Activated CD8-positive, alpha-beta memory T cell treated with anti-CD3 and anti-CD28 coated beads for 1 hour (primary cell): ENCODE data around the gene CILP2.

ENCODE experiments used
- DNase-seq, 2 donors: peaks; one replicate each; pipeline ENCODE4 v3.0.0-alpha.2; 2020; ENCODE audit warnings: low read depth in 1 of 2; ENCODE audit errors: extremely low read depth in 1 of 2

CILP2 gene

DNA sequence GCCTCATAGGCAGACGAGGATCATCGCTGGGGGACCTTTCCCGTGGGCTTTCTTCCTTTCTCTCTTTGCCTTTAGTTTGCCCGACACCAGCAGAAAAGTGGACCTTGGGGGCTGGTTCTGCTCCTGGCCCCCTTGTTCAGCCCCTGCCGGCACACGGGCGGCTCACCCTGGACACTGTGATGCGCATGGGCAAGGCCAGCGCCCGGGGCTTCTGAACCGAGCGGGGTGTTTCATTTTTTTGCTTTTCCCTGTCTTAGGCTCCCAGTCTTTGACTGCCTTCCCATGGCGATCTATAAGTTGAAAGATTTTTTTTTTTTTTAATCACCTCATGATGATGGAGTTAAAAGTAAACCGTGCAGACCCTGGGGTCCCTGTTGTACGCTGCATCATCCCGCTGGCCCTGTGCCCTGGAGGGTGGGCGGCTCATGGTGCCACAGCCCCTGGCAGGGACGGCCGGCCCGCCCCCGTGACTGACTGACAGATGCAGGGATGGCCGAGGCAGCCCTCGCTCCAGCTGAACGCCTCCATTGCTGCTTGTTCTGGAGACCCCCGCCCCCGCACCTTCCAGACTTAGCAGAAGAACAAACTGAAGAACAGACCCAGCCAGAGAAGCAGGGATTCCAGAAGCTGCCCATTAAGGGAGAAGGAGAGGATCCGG lies 32.3 kb upstream of the CILP2 start:
- DNase-seq = no peak

DNA sequence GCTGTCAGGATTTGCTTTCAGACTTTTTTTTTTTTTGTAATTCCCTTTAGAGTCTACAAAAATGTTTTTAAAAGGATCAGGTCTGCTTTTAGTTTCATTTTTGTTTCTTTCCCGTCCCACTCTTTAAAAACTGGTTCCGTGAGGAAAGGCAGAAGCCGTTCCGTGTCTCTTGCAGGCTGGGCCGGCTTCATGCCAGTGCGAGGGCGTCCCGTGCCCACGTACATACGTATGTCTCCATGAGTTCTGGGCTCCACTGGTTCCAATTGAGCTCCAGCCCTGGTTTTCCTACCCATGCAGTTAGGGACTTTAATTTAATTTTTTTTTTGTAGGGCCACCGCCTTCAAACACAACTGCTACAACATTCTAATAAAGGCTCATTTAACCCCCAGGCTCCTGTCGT lies 31.5 kb upstream of the CILP2 start:
- DNase-seq = no peak

DNA sequence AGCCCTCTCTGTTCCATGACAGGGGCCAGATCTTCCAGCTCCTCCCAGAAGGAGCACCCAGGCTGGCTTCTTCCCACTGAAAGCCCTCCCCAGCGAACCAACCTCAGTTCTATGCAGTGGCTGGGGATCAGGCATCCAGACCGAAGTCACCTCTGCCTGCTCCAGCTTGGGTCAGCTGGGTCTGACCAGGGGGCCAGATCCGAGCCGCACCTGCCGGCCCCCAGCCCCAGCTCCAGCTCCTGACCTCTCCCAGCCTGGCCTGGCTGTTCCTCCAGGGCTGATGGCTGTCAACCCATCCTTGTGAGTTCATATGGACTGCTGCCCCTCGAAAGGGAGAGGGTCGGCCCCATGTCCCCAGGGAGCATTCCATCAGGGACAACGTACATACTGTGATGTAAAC lies 30.7 kb upstream of the CILP2 start:
- DNase-seq = no peak

DNA sequence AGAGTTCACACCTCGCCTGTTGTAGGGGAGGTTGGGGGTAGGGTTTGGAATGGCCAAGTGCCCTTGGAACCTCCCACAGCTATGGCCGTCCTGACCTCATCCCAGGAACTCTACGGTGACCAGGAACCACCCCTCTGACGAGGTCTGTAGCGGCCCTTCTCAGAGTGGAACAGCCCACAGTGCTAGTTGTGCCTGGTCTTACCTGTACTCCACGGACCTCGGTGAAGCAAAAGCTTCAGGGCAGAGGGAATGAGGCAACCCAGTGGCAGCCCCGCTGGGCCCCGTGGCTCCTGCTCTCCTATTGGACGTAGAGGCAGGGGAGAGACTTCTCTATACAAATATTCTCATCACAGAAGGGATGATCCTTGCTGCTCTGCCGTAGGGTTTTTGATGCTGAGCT lies 29.8 kb upstream of the CILP2 start:
- no peak for DNase-seq

DNA sequence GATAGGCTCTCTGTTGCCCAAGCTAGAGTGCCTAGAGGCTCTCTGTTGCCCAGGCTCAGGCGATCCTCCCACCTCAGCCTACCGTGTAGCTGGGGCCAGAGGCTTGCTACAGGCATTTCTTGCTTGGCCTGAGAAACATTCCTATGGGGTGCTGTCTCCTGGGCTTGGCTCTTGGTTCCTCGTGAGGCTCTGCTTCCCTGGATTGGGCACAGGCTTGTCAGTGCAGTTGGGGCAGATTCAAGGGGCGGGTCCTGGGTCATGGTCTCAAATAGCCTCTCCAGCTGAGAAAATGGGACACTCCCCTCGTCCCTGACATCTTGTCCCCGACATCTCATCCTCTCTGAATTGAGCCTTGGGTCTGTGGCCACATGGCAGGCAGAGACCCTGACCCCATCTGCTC lies 27.6 kb upstream of the CILP2 start:
- no peak for DNase-seq

DNA sequence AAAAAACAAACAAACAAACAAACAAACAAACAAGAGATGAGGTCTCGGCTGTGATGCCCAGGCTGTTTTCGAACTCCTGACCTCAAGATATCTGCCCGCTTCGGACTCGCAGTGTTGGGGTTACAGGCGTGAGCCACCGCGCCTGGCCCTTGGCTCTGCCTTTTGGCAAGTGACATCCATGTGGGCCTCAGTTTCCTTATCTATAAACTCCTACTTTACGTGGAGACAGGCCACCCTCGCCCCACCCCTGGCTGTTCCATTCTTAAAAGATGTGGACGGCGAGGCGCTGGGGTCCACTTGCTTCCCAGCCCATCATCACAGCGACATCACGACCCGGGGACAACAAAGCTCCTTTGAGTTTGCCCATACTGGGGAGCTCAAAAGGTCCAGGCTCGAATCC lies 24.4 kb upstream of the CILP2 start:
- DNase-seq = no peak

DNA sequence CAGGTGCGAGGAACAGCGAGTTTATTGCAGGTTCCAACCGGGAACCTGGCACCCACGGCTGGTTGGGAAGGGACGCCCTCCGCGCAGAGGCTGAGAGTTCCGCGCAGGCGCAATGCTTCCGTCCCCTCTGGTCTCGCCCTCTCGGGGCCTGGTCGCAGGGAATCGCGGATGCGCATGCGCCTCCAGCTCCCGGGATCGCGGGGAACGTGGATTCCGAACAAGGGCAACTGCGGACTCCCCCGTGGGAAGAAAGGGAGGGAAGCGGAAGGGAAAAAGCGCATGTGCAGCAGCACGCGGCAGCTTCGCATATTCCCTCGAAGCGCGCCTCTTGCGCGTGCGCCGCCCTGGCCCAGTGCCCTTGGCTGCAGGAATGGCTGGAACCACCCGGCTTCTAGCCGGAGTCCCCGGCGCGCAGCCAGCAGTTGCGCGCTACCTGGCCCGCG lies 23.8 kb upstream of the CILP2 start:
- DNase-seq = no peak

DNA sequence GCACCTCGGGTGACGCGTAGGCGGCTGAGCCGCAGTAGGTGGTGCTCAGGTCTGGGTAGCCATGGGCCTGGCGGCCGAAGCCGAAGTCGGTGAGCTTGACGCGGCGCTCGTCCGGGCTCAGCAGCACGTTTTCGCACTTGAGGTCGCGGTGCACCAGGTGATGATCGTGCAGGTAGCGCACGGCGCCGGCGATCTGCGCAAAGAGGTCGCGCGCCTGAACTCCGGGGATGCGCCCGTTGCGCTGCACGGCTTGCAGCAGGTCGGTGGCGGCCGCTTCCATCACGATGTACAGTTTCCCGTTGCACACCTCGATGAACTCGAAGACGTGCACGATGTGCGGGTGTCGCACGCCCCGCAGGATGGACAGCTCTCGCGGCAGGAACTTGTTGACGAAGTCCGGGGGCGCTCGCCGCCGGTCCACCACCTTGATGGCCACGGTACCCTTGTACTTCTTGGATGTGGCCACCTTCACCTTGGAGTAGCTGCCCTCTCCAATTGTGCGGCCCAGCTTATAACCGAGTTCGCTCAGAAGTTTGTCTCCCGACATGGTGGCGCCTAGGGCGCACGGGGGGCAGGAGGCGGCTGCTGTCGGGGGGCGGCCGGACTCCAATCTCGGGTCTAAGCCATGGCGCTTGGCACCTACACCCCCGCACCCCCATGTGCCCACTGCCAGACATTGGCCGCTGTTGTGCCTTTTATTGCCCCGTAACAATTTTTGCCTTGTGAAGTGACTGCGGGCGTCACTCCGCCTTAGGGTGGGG lies 23.0 kb upstream of the CILP2 start, which contains the start of gene TSSK6:
Gene TSSK6 (minus strand): TSS at position 668 of the 761 bp plus-strand sequence. CDS start 121 bp downstream, at position 547.
- DNase-seq = no peak

DNA sequence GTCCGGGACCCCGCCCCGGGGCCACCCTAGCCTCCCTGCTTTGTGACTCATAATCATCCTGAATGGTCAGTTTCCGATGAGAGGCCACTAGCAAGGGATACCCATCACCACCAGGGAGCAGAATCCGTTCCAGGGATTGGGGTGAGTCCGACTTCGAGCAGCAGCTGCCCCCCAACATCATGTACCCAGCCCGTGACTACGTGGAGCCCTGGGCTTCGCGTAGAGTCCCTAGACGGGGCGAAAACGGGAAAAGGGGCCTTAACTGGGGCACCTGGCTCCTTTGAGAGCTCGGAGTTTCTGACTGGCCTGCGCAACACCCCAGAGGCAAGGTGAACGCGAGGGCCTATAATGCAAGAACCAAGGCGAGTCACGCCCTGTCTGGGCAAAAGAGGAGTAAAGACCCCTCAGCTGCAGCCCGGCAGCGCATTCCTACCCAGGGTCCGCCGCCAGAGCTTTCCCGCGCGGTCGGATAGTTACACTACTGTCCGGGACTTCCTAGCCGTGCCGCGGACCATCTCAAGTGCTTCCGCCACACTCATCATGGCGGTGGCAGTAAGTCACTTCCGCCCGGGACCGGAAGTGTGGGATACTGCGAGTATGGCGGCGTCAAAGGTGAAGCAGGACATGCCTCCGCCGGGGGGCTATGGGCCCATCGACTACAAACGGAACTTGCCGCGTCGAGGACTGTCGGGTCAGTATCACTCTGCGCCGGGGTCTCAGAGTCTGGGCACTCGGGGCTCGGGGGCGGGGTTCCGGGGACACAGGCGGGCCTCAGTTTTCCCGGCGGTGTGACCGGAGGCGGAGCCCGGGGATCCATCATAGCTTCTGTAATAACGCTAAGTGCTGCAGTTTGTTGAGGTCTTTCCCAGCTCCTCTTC lies 22.2 kb upstream of the CILP2 start, which contains the start of gene NDUFA13:
Gene NDUFA13 (plus strand): TSS at position 584 of the 878 bp plus-strand sequence. CDS start 14 bp downstream, at position 598.
- peak; percentile 82 to 88 for DNase-seq

DNA sequence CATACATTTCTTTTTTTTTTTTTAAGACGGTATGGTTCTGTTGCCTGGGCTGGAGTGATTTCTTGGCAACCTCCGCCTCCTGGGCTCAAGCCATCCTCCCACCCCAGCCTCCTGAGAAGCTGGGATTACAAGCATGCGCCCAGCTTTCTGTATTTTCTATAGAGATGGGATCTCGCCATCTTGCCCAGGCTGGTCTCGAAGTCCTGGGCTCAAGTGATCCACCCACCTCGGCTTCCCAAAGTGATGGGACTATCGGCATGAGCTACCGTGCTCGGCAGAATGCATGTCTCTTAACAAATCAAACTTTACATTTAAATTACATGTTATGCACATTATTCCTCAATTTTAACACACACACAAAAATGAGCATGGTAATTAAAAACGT lies 20.8 kb upstream of the CILP2 start:
- DNase-seq = no peak

DNA sequence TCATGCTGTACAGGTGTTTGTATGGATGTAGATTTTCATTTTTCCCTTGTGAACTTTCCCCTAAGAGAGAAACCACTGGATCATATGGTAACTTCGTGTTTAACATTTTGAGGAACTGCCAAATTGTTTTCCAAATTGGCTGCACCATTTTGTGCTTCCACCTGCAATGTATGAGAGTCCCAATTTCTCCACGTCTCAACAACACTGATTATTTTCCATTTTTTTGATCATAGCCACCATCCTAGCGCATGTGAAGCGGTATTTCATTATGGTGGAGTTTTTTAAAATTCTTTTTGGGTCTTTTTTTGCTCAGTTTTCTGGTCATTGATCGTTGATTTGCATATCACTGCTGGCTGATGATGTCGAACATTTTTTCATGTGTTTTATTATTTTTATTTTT lies 17.1 kb upstream of the CILP2 start:
- DNase-seq = no peak

DNA sequence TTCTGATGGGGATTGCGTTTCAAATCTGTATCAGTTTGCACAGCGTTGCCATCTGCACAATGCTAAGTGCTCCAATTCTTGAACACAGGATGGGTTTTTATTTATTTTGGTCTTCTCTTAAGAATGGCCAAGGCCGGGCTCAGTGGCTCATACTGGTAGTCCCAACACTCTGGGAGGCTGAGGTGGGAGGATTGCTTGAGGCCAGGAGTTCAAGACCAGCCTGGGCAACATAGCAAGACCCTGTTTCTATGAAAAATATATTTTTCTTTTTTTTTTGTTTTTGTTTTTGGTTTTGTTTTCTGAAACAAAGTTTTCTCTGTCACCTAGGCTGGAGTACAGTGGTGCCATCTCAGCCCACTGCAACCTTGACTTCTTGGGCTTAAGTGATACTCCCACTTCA lies 14.9 kb upstream of the CILP2 start:
- no peak for DNase-seq

DNA sequence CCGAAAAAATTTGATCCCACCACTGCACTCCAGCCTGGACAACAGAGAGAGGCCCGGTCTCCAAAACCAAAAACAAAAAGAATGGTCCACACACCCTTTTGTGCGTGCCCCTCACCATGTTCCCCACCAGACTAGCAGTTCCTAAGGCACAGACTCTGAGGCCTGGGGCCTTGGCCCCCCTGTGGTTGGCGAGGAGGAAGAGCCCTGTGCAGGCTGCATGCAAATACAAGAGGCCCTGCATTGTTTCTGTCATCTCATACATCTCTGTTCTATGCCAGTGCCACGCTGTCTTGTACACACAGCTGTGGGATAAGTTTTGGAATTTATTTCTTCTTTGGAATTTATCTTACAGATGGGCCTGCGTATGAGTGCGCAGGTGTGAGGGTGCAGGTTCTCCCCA lies 14.0 kb upstream of the CILP2 start:
- DNase-seq = no peak

DNA sequence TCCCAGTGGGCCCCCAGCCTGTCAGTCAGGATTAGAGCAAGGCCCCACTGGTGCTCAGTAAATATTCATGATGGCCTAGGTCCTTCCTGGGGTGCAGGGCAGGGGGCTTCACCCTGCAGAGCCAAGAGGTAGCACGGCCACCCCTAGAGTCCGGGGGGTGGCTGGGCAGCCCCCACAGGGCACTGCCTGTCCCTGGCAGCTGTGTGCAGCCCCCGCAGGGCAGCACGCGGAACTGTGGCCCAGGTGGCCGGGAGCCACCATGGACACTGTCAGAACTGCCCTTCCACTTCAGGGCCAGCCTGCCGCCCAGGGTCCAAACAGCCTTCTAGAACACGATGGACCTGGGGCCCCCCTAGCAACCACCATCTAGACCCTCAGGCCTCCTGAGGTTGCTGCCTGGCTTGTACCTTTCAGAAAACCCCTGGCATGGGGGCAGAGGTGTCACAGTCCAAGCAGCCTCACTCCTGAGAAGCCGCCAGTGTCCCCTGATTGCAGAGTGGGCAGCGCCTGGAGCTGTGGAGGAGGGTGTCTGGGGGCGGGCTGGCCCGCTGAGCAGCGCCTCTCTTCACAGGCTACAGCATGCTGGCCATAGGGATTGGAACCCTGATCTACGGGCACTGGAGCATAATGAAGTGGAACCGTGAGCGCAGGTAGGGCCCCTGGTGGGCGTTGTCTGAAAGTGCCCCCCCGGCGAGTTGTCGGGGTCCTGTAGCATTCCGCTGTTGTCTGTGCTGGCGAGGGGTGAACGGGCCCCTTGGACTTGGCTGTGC lies 12.3 kb upstream of the CILP2 start:
- no peak for DNase-seq

DNA sequence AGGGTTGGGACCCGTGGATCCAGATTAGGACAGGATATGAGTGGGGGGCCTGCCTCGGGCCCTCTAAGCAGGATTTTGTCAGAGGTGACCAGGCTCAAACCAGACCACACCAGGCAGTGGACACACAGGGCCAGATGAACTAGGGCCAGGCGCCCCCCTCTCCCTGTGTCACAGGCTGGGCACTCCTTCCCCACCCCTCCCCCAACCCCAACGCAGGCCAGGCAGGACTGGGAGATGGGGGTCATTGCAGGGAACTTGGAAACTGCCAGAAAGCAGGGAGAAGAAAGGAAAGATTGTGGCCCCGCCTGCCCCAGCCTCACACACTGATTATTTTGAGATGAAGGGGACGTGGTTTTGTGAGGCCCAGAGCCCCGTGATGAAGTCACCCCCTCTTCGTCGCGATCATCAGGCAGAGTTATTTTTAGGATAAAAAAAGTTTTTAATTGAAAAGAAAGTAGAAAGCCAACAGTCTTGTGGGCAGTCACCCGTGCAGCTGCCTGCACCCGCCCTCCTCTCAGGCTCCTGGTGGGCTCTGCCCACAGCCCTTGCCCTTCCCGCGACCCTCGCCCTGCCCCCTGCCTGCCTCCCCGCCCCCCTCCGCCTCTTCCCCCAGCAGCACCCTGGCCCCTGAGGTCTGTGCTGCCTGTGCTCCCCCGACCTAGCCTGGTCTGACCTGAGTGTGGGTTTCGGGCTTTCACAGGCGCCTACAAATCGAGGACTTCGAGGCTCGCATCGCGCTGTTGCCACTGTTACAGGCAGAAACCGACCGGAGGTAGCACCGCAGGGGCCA lies 11.3 kb upstream of the CILP2 start:
- no peak for DNase-seq

DNA sequence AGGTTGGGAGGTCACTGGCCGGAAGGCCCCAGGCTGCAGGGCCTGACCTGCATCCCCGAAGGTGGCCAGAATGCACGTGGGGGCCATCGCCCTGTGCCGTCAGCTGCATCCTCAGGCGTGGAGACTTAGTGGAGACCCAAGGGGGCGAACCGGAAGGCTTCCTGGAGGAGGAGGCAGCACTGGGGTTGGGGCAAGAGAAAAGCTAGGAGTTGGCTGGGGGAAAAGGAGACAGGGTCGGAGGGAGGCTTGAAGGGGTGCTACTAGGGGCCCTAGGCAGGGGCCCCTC lies 10.8 kb upstream of the CILP2 start:
- no peak for DNase-seq

DNA sequence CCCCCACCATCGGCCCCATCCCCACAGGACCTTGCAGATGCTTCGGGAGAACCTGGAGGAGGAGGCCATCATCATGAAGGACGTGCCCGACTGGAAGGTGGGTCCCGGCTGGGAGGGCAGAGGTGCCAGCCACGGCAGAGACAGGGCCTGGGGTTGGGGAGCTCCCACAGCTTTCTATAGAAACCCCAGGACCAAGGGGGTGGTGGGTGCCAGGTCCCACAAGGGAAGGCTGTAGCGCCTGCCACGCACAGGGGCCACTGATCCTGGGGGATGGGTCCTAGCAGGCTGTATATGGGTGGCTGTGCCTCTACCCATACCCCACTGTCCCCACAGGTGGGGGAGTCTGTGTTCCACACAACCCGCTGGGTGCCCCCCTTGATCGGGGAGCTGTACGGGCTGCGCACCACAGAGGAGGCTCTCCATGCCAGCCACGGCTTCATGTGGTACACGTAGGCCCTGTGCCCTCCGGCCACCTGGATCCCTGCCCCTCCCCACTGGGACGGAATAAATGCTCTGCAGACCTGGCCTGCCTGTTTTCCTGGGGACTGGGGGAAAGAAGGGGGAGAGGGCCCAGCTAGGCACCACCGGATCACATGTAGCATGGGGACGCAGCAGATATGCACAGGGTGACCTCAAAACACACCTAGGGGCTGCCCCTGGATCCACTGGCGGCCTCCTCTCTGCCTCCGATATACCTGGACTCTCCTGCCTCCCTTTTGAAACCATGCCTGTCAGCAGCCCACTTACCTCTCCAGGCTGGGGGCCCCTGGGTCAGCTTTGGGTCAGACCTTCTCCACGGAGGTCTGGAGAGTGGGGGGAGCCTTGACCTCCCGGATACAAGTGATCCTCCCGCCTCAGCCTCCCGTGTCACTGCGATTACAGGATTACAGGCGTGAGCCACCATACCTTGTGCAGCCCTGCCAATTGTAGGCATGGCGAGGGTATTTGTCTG lies 10.1 kb upstream of the CILP2 start:
- DNase-seq = no peak

DNA sequence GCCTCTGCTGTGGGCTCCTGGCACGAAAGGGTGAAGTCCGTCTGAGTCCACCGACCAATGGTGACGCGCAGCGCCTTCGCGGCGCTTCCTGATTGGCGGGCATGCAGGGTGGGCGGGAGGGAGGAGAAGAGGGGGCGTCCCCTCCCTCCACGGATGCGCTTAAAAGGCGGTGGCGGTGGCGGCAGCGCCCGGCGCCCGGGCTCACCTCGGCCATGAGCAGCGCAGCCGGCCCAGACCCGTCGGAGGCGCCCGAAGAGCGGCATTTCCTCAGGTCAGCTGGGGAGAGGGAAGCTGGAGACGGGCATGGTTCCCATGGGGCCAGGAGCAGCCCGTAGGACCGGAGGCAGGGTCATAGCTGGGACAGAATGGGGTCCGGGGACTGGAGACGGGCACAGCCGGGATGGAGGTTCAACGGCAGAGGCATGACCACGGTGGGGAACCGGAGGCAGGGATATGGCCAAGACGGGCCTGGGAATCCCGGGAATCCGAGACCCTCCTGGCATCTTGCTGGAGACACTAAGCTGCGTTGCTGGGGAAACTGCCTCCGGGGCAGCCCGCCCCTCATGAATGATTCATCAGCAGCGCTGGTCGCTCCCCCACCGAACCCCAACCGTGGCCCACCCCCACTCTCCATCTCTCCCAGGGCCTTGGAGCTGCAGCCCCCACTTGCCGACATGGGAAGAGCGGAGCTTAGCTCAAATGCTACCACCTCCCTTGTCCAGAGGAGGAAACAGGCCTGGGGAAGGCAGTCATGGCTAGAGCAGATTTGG lies 9.2 kb upstream of the CILP2 start, which contains the start of gene YJEFN3:
Gene YJEFN3 (plus strand): TSS at position 191 of the 770 bp plus-strand sequence. CDS start 22 bp downstream, at position 213.
- no peak for DNase-seq
